Measurements from ENCODE around the gene ARHGAP18.

The ARHGAP18 gene

DNA sequence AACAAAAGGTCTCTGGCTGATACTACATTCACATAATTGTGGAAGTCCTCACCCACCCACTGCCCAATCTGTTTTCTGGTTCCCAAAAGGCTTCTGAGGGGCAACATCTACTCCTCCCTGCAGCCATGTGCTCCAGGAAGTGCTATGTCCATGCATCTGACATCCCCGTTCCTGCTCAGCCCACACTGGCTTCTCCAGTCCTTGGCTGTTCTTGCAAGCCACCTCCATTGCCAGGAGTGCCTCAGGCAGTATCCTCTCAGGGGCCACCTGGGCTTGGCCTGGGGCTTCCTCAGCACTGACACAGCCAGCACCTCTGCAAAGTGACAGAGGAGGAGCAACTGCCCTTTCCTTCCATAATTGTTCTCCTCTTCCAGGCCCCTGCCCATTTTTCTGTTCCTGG lies 18.3 kb downstream of the ARHGAP18 start:
- no peak overlapping the region for H3K4me3 Mint-ChIP-seq
- ATAC-seq (no peak), DNase-seq (no peak)
- no peaks in the 10 kb centered on the region for H3K36me3 Mint-ChIP-seq (ENCODE audit: low read depth)
- H3K27me3 Mint-ChIP-seq, result no peaks in the 10 kb centered on the region
- no peaks in the 10 kb centered on the region for H3K9me3 Mint-ChIP-seq
- H3K27ac Mint-ChIP-seq, result no peak overlapping the region
- H3K4me1 Mint-ChIP-seq, result peaks cover 42% of the 10 kb centered on the region

DNA sequence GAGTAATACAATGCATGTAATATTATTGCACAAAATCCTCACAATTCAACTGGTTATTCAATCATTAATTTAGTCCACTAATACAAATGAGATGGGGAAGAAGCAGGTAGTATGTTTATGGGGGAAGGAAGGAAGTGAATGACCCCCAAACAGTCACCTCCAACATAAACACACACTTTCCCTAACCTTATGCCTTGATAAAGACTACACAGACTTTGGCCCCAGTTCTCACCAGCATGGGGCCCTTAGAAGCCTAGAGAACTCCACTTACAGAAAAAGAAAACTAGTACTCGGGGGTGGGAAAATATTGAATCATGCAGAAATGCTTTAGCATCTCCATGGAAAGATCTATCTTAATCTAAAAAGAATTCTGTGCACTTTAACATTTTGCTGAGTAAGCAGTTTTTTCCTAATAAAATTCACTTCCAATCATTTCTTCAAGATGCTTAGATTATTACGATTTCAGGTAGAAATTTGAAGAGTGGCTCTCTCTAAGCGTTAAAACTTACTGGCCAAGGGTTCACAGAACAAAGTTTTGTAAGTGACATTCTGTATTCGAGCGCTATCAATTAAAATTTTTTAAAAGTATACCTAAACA lies 18.8 kb downstream of the ARHGAP18 start:
- H3K27me3 Mint-ChIP-seq, result no peaks in the 10 kb centered on the region
- ATAC-seq (no peak), DNase-seq (no peak)
- H3K36me3 Mint-ChIP-seq (ENCODE audit: low read depth), result no peaks in the 10 kb centered on the region
- no peak overlapping the region for H3K4me3 Mint-ChIP-seq
- H3K27ac Mint-ChIP-seq, result no peak overlapping the region
- H3K4me1 Mint-ChIP-seq, result peaks cover 43% of the 10 kb centered on the region
- no peaks in the 10 kb centered on the region for H3K9me3 Mint-ChIP-seq

DNA sequence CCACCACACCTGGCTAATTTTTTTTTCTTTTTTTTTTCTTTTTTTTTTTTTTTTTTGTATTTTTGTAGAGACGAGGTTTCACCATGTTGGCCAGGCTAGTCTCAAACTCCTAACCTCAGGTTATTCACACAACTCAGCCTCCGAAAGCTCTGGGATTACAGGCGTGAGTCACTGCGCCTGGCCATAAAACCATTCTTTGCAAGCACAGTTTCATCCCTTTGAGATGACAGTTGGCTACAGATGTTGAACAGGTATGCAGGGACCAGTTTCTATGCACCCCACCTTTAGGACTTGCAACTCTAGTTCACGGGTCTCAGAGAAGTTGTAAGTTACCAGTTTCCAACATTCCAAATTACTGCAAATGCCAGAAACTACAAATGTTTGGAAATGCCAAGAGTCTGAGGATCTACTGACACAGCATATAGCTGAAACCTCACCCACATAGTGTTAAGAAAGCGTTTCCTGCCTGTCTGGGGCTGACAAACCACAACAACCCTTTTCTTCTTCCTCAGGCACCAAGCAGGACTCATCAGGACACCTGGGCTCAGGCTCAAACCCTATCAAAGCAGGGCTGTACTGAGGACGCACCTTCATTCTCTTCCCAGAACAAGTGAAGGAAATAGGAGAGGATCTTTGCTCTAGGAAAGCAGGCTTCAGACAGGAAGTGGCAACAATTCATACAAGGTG lies 22.9 kb downstream of the ARHGAP18 start:
- ATAC-seq (peak; percentile 72), DNase-seq (peak; percentile 36)

DNA sequence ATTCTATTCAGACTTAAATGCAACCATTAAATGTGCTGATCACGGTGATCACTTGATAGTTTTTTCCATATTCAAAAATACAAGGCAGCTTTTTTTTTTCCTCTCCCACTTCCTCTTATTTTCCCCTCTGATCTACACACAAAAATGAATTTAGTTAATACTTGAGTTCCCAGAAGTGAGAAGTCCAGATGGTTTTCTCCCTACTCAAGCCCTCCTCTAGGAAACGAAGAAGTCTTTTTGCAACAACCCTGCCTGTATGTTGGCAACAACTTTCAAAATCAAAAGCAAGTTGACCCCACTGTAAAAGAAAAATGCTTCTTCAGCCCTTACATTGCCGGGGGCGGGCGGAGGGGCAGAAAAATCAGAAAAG lies 24.3 kb downstream of the ARHGAP18 start:
- Mint-ChIP-seq H3K36me3 (ENCODE audit: low read depth) (no peaks in the 10 kb centered on the region), H3K4me1 (peaks cover 56% of the 10 kb centered on the region), H3K4me3 (no peak overlapping the region), H3K27me3 (no peaks in the 10 kb centered on the region), H3K9me3 (no peaks in the 10 kb centered on the region), H3K27ac (no peak overlapping the region)
- DNase-seq (no peak), ATAC-seq (no peak)

More for the DNA sequence above, 22.9 kb downstream of the ARHGAP18 start:
- Mint-ChIP-seq H3K36me3 (ENCODE audit: low read depth) (no peaks in the 10 kb centered on the region), H3K4me3 (peak overlapping the region; percentile 34), H3K9me3 (no peaks in the 10 kb centered on the region), H3K27me3 (no peaks in the 10 kb centered on the region), H3K27ac (peak overlapping the region; percentile 13), H3K4me1 (peaks cover 58% of the 10 kb centered on the region)

DNA sequence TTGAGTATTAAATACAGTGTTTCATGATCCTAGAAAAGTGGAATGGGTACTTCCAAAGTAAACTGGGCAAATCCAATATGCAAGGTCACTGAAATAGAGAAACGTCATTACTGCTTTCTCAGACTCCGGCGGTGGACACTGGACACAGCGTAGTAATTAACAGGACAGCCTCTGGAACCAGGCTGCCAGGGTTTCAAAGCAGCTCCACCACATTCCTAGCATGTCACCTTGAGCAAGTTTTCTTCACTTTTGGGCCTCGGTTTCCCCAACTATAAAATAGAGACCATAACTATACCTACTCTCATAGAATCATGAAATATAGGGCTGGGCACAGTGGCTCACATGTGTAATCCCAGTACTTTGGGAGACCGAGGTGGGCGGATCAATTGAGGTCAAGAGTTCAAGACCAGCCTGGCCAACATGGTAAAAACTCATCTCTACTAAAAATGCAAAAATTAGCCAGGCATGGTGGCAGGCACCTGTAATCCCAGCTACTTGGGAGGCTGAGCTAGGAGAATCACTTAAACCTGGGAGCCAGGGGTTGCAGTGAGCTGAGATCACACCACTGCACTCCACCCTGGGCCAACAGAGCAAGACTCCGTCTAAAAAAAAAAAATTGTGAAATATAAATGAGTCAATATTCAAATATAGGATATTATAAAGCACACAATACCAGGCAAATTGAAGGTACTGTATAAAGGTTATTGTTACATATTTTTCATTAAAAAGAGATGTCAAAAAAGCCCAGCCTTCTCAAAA lies 24.9 kb downstream of the ARHGAP18 start:
- Mint-ChIP-seq H3K9me3 (no peaks in the 10 kb centered on the region), H3K36me3 (ENCODE audit: low read depth) (no peaks in the 10 kb centered on the region), H3K27me3 (no peaks in the 10 kb centered on the region), H3K4me1 (peaks cover 56% of the 10 kb centered on the region), H3K27ac (no peak overlapping the region), H3K4me3 (no peak overlapping the region)
- DNase-seq (no peak), ATAC-seq (no peak)

DNA sequence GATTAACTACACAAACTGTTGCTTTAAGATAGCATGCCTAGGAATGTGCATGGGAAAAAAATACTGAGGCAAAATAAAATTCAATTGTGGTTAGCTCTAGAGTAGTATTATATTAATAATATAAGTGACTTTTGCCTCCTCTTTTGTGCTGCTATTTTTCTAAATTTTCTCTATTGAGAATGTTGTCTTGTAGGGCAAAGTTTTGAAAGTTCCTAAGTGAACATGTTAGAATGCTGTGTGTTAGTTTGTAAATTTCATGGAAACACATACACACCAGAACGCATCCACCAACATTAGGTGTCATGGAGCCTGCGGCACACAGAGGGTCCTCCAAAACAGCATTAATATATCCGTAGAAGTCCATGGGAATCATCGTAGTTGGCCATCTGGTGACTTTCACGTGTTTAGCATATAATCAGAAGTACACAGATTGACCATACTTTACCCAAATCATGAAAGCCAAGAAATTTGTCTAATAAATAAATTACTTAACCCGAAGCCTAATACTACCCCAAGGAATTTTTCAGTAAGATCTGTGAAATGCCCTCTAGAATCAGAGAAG lies 25.6 kb downstream of the ARHGAP18 start:
- peak overlapping the region; percentile 64 for H3K4me3 Mint-ChIP-seq
- no peaks in the 10 kb centered on the region for H3K36me3 Mint-ChIP-seq (ENCODE audit: low read depth)

DNA sequence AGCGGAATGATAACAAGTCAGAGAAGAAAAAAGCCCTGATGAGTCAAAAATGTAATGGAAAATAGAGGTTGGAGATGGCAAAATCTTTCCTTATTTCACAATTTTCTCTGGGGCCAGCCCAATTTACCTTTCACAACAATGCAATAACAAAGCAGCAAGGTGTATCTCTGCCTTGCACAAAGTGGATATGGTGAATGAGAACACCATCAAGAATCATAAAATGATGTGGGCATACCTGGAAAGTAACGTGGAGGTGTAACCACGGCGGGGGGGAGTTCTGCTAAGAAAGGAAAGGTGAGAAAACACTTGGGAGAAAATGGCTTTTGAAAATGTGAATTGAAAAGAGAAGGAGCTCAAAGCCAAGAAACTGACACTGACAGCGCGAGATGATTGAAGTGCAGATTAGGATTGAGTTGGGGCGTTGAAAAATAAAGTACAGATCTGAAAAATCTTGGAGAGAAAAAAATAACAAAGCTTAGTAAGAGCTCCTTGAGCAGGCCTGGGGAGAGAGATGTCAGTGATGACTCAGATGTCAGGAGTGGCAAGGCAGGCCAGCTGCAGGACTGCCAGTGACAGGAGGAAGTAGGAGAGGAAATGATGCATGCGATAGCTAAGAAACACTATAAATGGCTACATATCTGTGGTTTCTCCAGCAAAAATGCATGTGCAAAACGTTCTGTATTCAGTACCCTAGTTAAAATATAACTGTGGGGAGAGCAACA lies 26.2 kb downstream of the ARHGAP18 start:
- no peaks in the 10 kb centered on the region for H3K9me3 Mint-ChIP-seq
- H3K27ac Mint-ChIP-seq, result peak overlapping the region; percentile 79
- H3K4me1 Mint-ChIP-seq, result peaks cover 54% of the 10 kb centered on the region
- H3K4me3 Mint-ChIP-seq, result peak overlapping the region; percentile 64
- no peaks in the 10 kb centered on the region for H3K27me3 Mint-ChIP-seq
- DNase-seq (peak; percentile 61), ATAC-seq (peak; percentile 97)
- no peaks in the 10 kb centered on the region for H3K36me3 Mint-ChIP-seq (ENCODE audit: low read depth)

More for the DNA sequence above, 25.6 kb downstream of the ARHGAP18 start:
- Mint-ChIP-seq H3K9me3 (no peaks in the 10 kb centered on the region), H3K27me3 (no peaks in the 10 kb centered on the region), H3K27ac (peak overlapping the region; percentile 79), H3K4me1 (peaks cover 55% of the 10 kb centered on the region)
- DNase-seq, result no peak
- no peak for ATAC-seq

DNA sequence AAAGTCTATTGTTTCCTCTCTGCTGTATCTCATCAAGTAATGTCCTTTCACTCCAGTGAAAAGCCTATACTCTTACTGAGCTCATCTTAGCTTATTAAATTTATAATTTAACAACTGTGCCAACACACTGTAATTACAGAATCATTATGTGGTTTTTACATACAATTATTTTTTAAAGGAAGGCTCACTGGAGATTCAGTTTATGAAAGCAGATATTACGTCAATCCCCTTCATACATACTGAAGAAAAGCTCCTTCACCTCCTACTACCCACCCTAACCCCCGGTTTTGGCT lies 28.1 kb downstream of the ARHGAP18 start:
- no peaks in the 10 kb centered on the region for H3K9me3 Mint-ChIP-seq
- H3K4me1 Mint-ChIP-seq, result peaks cover 46% of the 10 kb centered on the region
- no peaks in the 10 kb centered on the region for H3K36me3 Mint-ChIP-seq (ENCODE audit: low read depth)
- ATAC-seq, result no peak
- no peaks in the 10 kb centered on the region for H3K27me3 Mint-ChIP-seq
- H3K4me3 Mint-ChIP-seq, result no peak overlapping the region
- no peak overlapping the region for H3K27ac Mint-ChIP-seq
- DNase-seq, result no peak

DNA sequence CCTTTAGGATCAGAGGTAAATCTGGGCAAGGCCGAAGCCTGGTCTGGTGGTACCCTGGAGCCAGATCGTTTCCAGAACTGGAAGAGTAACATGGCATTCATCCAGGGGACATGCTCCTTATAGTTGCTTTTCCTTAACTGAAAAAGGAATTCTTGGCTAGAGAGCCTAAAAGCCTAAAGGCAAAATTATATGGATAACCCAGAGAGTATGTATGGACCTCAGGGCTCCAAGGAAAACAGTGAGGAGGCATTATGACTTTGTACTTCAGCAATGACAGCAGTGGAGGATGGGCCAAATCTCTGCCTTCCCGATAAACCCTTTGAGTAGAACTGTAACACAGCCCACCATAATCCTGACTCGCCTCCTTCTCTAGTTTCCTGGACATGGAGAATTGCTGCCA lies 29.3 kb downstream of the ARHGAP18 start:
- DNase-seq (no peak), ATAC-seq (no peak)
- Mint-ChIP-seq H3K36me3 (ENCODE audit: low read depth) (no peaks in the 10 kb centered on the region), H3K27me3 (no peaks in the 10 kb centered on the region), H3K4me3 (no peak overlapping the region), H3K9me3 (no peaks in the 10 kb centered on the region), H3K4me1 (peaks cover 34% of the 10 kb centered on the region), H3K27ac (no peak overlapping the region)

DNA sequence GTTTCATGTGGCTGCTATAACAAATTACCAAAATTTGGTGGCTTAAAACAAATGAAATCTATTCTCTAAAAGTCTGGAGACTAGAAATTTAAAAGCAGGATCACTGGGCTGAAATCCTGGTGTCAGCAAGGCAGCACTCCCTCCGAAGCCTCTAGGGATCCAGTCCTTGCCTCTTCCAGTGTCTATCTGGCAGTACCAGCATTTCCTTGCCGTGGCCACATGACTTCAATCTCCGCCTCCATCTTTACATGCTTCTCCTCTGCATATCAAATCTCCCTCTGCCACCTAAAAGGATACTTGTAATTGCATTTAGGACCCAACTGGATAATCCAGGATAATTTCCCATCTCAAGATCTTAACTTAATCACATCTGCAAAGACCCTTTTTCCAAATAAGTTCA lies 30.2 kb downstream of the ARHGAP18 start:
- Mint-ChIP-seq H3K27me3 (no peaks in the 10 kb centered on the region), H3K4me3 (no peak overlapping the region), H3K9me3 (no peaks in the 10 kb centered on the region), H3K27ac (no peak overlapping the region), H3K4me1 (peaks cover 30% of the 10 kb centered on the region), H3K36me3 (ENCODE audit: low read depth) (no peaks in the 10 kb centered on the region)
- DNase-seq (no peak), ATAC-seq (no peak)

DNA sequence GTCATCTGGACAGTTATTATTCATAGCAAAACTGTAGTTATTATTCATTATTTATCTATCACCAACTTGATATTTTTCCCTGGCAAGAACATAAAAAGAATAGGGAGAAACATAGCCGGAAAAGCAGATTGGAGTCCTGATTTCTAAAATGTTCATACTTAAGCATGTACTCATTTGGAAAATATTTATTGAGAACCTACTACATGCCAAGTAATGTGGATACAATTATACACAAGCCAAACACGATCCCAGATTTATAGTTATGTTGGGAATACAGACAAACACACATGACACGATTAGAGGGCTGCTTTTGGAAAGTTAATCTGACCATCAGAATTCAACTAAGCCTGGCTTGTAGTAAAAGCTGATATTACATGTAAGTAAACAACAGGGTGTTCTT lies 30.7 kb downstream of the ARHGAP18 start:
- Mint-ChIP-seq H3K36me3 (ENCODE audit: low read depth) (no peaks in the 10 kb centered on the region), H3K27ac (no peak overlapping the region), H3K9me3 (no peaks in the 10 kb centered on the region), H3K4me1 (peaks cover 25% of the 10 kb centered on the region), H3K27me3 (no peaks in the 10 kb centered on the region), H3K4me3 (no peak overlapping the region)
- ATAC-seq (no peak), DNase-seq (no peak)

DNA sequence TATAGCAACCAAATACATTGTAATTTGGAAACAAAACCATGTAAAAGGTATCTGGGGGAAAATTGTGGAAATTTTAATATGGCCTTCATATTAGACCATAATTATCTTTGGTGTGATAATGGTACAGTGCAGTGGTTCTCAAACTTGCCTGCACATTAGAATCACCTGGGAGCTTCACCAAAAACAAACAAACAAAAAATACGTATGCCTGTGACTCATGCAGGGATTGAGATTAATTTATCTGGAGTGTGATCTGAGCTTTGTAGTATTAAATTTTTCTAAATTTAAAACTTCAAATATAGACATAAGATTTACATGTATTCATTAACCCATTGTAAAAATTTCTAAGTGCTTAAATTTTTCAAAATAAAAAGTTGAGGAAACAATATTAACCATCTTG lies 31.5 kb downstream of the ARHGAP18 start:
- no peak for ATAC-seq
- H3K9me3 Mint-ChIP-seq, result no peaks in the 10 kb centered on the region
- no peak for DNase-seq
- no peaks in the 10 kb centered on the region for H3K36me3 Mint-ChIP-seq (ENCODE audit: low read depth)
- peaks cover 22% of the 10 kb centered on the region for H3K4me1 Mint-ChIP-seq
- no peak overlapping the region for H3K4me3 Mint-ChIP-seq
- H3K27ac Mint-ChIP-seq, result no peak overlapping the region
- H3K27me3 Mint-ChIP-seq, result no peaks in the 10 kb centered on the region

DNA sequence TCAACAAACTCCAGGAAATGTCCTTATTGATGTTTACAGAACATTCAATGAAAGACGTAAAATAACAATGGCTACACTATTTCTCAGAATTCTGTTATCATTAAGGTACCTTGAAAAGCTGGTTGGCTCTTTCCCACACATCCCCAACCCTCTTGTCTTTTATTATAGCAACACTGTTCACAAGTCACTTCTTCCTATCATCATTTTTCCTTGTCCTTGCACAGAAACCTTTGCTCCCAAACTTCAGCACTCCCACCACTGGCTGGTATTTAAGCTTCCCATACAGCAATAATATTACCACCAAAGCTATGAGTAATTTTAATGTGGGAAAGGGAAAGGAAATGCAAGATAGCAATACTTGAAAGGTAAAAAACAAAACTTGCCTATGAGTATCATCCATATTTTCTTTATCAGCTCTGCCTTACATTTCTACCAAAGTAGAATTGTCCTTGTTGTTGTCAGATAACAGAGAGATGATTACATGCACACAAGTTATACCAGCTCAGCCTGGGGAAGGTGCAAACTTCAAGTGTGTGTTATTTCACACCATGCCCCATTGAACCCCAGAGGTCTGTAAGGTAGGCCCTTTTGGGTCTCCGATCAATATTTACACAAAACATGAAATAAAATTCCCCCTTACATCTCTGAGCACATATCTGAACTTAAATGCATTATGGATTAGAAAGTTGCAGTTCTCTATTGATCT lies 32.2 kb downstream of the ARHGAP18 start:
- no peaks in the 10 kb centered on the region for H3K9me3 Mint-ChIP-seq
- ATAC-seq (no peak), DNase-seq (no peak)
- H3K27ac Mint-ChIP-seq, result no peak overlapping the region
- no peak overlapping the region for H3K4me3 Mint-ChIP-seq
- no peaks in the 10 kb centered on the region for H3K27me3 Mint-ChIP-seq
- peaks cover 25% of the 10 kb centered on the region for H3K4me1 Mint-ChIP-seq
- no peaks in the 10 kb centered on the region for H3K36me3 Mint-ChIP-seq (ENCODE audit: low read depth)
